Adrenal gland (tissue), 12 donors: ENCODE measurements around the gene THRB. TPM values are rescaled to one million over a fixed set of nuclear protein-coding genes. Genes with fewer than 3 reads are reported as not detected.

Source experiments
- DNase-seq, 7 donors: peaks; one replicate each; pipeline ENCODE4 v3.0.0-alpha.2; 2019 to 2020
- H3K27ac ChIP-seq, 5 donors: fragments of 200-600 bp; sonication (generic) in 4 of 5; 1 replicate in 3 of 5; 2 replicates in 2 of 5; pipeline versions ENCODE4 v1.5.1 to v1.8.0; 2016 to 2020; ENCODE audit warnings: mild to moderate bottlenecking in 1 of 5
- H3K27me3 ChIP-seq: fragments of 200-600 bp; 2 replicates; pipeline ENCODE4 v1.8.0; 2021
- H3K36me3 ChIP-seq, 2 donors: fragments of 200-600 bp; replicated peaks in 1 of 2; 1 replicate in 1 of 2; 2 replicates in 1 of 2; pipeline versions ENCODE4 v1.5.1 to v1.8.0; 2018 to 2022
- H3K4me1 ChIP-seq, 2 donors: fragments of 200-600 bp; replicated peaks in 1 of 2; 1 replicate in 1 of 2; 2 replicates in 1 of 2; pipeline versions ENCODE4 v1.5.1 to v1.8.0; 2018 to 2021
- H3K4me3 ChIP-seq, 4 donors: fragments of 200-600 bp; sonication (generic) in 3 of 4; one replicate each; pipeline ENCODE4 v1.5.1; 2016 to 2018
- H3K9me3 ChIP-seq, 3 donors: fragments of 200-600 bp; sonication (generic) in 1 of 3; replicated peaks in 1 of 3; 1 replicate in 2 of 3; 2 replicates in 1 of 3; pipeline versions ENCODE4 v1.5.1 to v1.8.0; 2016 to 2021
- POLR2A ChIP-seq, 2 donors: fragments of 450-650 bp; IDR thresholded peaks; one replicate each; pipeline ENCODE4 v1.6.1; 2017; ENCODE audit warnings: antibody characterized with exemption in 2 of 2, mild to moderate bottlenecking in 2 of 2, moderate library complexity in 1 of 2
- WGBS, 4 donors: extraction: QIAGEN DNeasy Blood & Tissue Kit in 2 of 4; methylation state at CpG; one replicate each; pipeline versions ENCODE4 v1.1.5 to v1.1.7; 2013 to 2017; 5-methylcytosine and 5-hydroxymethylcytosine counted together
- intact Hi-C, 2 donors: fragments of 100-400 bp; cut with DNase I; formaldehyde crosslinking; loops; one replicate each; pipeline versions ENCODE4 v1.14.1 to v1.15.0; 2022 to 2023
- polyA plus RNA-seq, 3 donors: library from polyadenylated mRNA; stranded (reverse); fragments of 200-250 nt in 2 of 3; fragments of 350-450 nt in 1 of 3; fragmentation: Illumina TruSeq in 1 of 3; extraction: RNeasy Lipid Tissue Mini Kit (QIAGEN cat#74804) in 1 of 3; gene quantifications; one replicate each; pipeline ENCODE4 v1.2.3, GENCODE V29; 2013 to 2014
- total RNA-seq, 9 donors: library from RNA; depleted of rRNA in 4 of 9; stranded (reverse); fragments of >200 nt in 4 of 9; fragments of 120-200 nt in 1 of 9; fragmentation: NEBNext Ultra II Directional in 1 of 9; extraction: Animal tissue kit (Norgen Biotek cat#: 25700) in 1 of 9; gene quantifications; one replicate each; pipeline versions ENCODE4 v1.1.0 to v1.2.4, GENCODE V29; 2013 to 2023
- TF ChIP-seq, protein P1 (sequence below), 6 experiments: fragments of 450-650 bp in 4 of 6; fragments of 200-600 bp in 2 of 6; sonication (generic) in 1 of 6; IDR thresholded peaks; 1 replicate in 5 of 6; 2 replicates in 1 of 6; pipeline versions ENCODE4 v1.5.1 to v1.8.0; 2016 to 2021; ENCODE audit warnings: antibody characterized with exemption in 6 of 6, mild to moderate bottlenecking in 2 of 6, moderate library complexity in 1 of 6
- donor health status: healthy with polysubstance abuse.
- donor health status: Bipolar disorder and iron deficiency.
- donor health status: DM: yes; HTN: yes; CAD: no.
- donor health status: DM: no; HTN: no; CAD: no.
- donor health status: DM: no; HTN: no; CAD: no.
- donor health status: DM: yes; HTN: yes; CAD: no.

The THRB gene
- total and polyA plus RNA-seq, 12 donors, result 3.0 to 30.7 (median 13.5) TPM

DNA sequence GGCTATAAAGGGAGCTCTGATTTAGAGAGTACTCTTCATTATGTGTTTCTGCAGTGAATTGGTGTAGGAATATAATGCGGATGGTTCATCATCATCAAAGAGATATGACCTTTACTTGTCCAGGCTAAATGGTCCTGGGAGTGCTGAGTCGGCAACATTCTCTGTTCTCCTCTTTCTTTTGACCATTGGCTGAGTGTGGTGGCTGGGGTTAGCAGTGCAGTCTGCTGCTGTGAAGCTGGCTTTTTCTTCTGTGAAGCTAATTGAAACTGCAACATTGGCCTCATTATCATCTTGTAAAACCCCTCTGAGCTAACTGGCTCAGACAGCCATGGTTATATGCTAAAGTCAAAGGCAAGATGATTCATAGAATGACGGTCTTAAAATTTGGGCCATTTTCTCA lies 83.8 kb downstream of the THRB start:
- peaks cover 0 to 6% of the 10 kb centered on the region in 2 donors for H3K4me1 ChIP-seq
- 65 to 84% (median 75%) methylated on average over 3 of the region's 3 CpGs for WGBS, 4 donors
- DNase-seq, result no peak
- intact Hi-C loops, result no loop called here
- TF ChIP-seq, protein P1, sequence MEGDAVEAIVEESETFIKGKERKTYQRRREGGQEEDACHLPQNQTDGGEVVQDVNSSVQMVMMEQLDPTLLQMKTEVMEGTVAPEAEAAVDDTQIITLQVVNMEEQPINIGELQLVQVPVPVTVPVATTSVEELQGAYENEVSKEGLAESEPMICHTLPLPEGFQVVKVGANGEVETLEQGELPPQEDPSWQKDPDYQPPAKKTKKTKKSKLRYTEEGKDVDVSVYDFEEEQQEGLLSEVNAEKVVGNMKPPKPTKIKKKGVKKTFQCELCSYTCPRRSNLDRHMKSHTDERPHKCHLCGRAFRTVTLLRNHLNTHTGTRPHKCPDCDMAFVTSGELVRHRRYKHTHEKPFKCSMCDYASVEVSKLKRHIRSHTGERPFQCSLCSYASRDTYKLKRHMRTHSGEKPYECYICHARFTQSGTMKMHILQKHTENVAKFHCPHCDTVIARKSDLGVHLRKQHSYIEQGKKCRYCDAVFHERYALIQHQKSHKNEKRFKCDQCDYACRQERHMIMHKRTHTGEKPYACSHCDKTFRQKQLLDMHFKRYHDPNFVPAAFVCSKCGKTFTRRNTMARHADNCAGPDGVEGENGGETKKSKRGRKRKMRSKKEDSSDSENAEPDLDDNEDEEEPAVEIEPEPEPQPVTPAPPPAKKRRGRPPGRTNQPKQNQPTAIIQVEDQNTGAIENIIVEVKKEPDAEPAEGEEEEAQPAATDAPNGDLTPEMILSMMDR (IDR thresholded peaks at IDR 0.05), result no peak
- TF ChIP-seq POLR2A (IDR thresholded peaks at IDR 0.05), result no peak
- no peaks in the 10 kb centered on the region for H3K36me3 ChIP-seq
- no peaks in the 10 kb centered on the region for H3K9me3 ChIP-seq
- H3K27ac ChIP-seq, result no peak overlapping the region
- H3K4me3 ChIP-seq, result no peak overlapping the region
- no peaks in the 10 kb centered on the region for H3K27me3 ChIP-seq

DNA sequence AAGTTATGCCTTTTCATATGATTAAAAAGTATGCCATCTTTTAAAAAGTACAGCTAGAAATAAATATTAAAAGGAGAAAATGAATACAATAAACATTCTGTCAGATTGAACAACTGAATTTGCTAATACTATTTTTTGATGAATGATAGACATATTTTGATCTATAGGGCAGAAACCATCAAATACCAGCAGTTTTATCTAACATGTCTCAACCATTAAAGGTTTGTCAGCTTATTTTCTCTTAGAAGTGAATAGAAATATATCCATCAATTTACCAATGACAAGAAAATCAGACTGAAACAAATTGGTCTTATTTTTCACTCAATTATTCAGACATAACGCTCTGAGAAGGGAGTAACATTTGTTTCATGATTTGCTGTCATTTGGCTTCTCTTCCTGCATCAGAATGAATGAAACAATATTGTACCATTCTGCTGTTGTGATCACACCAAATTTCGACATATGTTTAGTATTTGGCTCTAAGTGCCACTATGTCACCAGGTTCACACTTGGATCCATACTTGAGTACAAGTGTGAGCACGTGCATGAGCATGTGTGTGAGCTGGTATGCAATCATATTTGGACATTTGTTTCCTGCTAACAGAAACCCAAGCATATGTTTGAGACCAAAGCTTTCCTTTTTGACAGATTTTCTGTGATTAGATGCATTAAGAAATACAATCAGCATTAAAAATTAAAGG lies 86.5 kb downstream of the THRB start:
- no peaks in the 10 kb centered on the region for H3K9me3 ChIP-seq
- H3K27ac ChIP-seq, result no peak overlapping the region
- TF ChIP-seq, protein P1 (IDR thresholded peaks at IDR 0.05), result no peak
- TF ChIP-seq POLR2A (IDR thresholded peaks at IDR 0.05), result no peak
- no peaks in the 10 kb centered on the region for H3K36me3 ChIP-seq
- intact Hi-C loops, result no loop called here
- H3K4me1 ChIP-seq, result no peaks in the 10 kb centered on the region
- DNase-seq, result no peak
- H3K27me3 ChIP-seq, result no peaks in the 10 kb centered on the region
- 57 to 61% (median 57%) methylated on average over 3 of the region's 3 CpGs for WGBS, 4 donors
- H3K4me3 ChIP-seq, result no peak overlapping the region

DNA sequence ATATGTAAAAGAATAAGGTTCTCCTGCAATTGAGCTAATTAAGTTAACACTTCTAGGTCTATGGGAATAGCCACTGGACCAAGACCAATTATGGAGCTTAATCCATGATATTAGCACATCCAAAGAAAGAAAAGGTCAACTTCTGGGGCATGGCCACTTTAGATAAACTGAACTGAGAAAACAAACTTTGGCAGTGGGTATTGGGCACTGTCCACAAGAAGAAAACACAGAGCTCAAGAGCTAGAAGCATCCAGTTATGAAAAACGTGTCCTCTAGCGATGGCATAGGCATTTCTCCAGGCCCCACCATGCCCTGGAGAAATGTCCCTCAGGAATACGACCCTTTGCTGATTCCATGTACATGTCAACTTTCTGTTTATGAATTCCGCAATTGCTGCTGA lies 87.8 kb downstream of the THRB start:
- TF ChIP-seq, protein P1 (IDR thresholded peaks at IDR 0.05), result no peak
- no peak for TF ChIP-seq POLR2A (IDR thresholded peaks at IDR 0.05)
- Histone ChIP-seq H3K4me1 (no peaks in the 10 kb centered on the region), H3K27me3 (no peaks in the 10 kb centered on the region), H3K9me3 (no peaks in the 10 kb centered on the region), H3K4me3 (no peak overlapping the region), H3K36me3 (no peaks in the 10 kb centered on the region), H3K27ac (no peak overlapping the region)
- no peak for DNase-seq
- intact Hi-C loops, result no loop called here
- WGBS, 4 donors, result 90 to 99% (median 94%) methylated on average over 4 of the region's 4 CpGs

DNA sequence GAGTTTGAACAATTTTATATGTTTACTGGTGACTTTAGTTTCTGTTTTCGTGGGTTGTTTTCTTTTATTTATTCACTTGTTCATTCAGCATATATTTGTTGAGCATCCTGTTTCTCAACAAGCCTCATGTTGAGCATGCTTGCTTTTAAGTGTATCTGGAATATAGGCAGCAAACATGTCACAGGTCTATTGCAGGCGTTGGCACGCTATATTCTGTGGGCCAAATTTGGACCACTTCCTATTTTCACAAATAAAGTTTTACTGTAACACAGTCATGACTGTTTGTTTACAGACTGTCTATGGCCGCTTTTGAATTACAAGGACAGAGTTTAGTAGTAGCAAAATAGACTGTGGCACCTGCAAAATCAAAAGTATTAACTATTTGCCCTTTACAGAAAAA lies 89.6 kb downstream of the THRB start:
- H3K4me1 ChIP-seq, result peaks cover under 1 to 12% of the 10 kb centered on the region in 2 donors
- H3K9me3 ChIP-seq, result no peaks in the 10 kb centered on the region
- TF ChIP-seq POLR2A (IDR thresholded peaks at IDR 0.05), result no peak
- TF ChIP-seq, protein P1 (IDR thresholded peaks at IDR 0.05), result no peak
- H3K36me3 ChIP-seq, result no peaks in the 10 kb centered on the region
- 80 to 91% (median 86%) methylated on average over 4 of the region's 4 CpGs for WGBS, 4 donors
- DNase-seq, result no peak
- H3K27ac ChIP-seq, result no peak overlapping the region
- intact Hi-C loops, result no loop called here
- H3K27me3 ChIP-seq, result no peaks in the 10 kb centered on the region
- no peak overlapping the region for H3K4me3 ChIP-seq
